Breast epithelium (tissue), 4 donors: ENCODE results near the gene MCTP2. TPM values are rescaled to one million over a fixed set of nuclear protein-coding genes. Genes with fewer than 3 reads are reported as not detected.

Experiments used
- DNase-seq, 2 donors: peaks; one replicate each; pipeline ENCODE4 v3.0.0-alpha.2; 2019; ENCODE audit warnings: low spot score in 2 of 2
- H3K27ac ChIP-seq, 2 donors: fragments of 200-600 bp; sonication (generic) in 1 of 2; one replicate each; pipeline ENCODE4 v1.5.1; 2016 to 2019; ENCODE audit warnings: mild to moderate bottlenecking in 1 of 2
- H3K27me3 ChIP-seq, 2 donors: fragments of 200-600 bp; sonication (generic) in 1 of 2; one replicate each; pipeline versions ENCODE4 v1.5.1 to v1.6.0; 2017 to 2019; ENCODE audit warnings: control low read depth in 1 of 2, mild to moderate bottlenecking in 1 of 2
- H3K36me3 ChIP-seq: fragments of 200-600 bp; one replicate; pipeline ENCODE4 v1.5.1; 2019
- H3K4me1 ChIP-seq, 2 donors: fragments of 200-600 bp; sonication (generic); one replicate each; pipeline ENCODE4 v1.5.1; 2016 to 2019; ENCODE audit warnings: control low read depth in 1 of 2
- H3K4me3 ChIP-seq, 3 donors: fragments of 200-600 bp; sonication (generic); 1 replicate in 2 of 3; 2 replicates in 1 of 3; pipeline ENCODE4 v1.5.1; 2016 to 2019; ENCODE audit warnings: mild to moderate bottlenecking in 3 of 3, moderate library complexity in 2 of 3
- H3K9me3 ChIP-seq, 2 donors: fragments of 200-600 bp; sonication (generic) in 1 of 2; one replicate each; pipeline ENCODE4 v1.5.1; 2016 to 2019; ENCODE audit warnings: control low read depth in 1 of 2
- POLR2A ChIP-seq: fragments of 450-650 bp; IDR thresholded peaks from one replicate; pipeline ENCODE4 v1.6.1; 2016; ENCODE audit warnings: antibody characterized with exemption, mild to moderate bottlenecking, moderate library complexity
- POLR2AphosphoS5 ChIP-seq, 3 donors: sonication (generic); formaldehyde crosslinking; IDR thresholded peaks; one replicate each; pipeline ENCODE4 v1.6.1; 2017; ENCODE audit warnings: antibody characterized with exemption in 3 of 3
- intact Hi-C: fragments of 100-400 bp; cut with DNase I; formaldehyde crosslinking; loops from one replicate; pipeline ENCODE4 v1.15.1; 2023; ENCODE audit warnings: low total_unique reads
- total RNA-seq, 3 donors: library from RNA; depleted of rRNA; stranded (reverse); fragments of >200 nt; gene quantifications; one replicate each; pipeline ENCODE4 v1.1.0, GENCODE V29; 2016
- TF ChIP-seq, protein P1 (sequence below), 3 donors: fragments of 450-650 bp; IDR thresholded peaks; one replicate each; pipeline ENCODE4 v1.5.1; 2016 to 2017; ENCODE audit warnings: antibody characterized with exemption in 3 of 3, mild to moderate bottlenecking in 3 of 3, moderate library complexity in 3 of 3

MCTP2 gene
- total RNA-seq, 3 donors from 2014 or later = 6.4 to 46.2 (median 25.9) TPM

- H3K27me3 ChIP-seq = no peaks in the 10 kb centered on the region
- intact Hi-C loops = no loop called here
- H3K4me3 ChIP-seq = no peak overlapping the region
- no peak for TF ChIP-seq POLR2AphosphoS5 (IDR thresholded peaks at IDR 0.05)
- TF ChIP-seq POLR2A = no peak
- TF ChIP-seq, protein P1, sequence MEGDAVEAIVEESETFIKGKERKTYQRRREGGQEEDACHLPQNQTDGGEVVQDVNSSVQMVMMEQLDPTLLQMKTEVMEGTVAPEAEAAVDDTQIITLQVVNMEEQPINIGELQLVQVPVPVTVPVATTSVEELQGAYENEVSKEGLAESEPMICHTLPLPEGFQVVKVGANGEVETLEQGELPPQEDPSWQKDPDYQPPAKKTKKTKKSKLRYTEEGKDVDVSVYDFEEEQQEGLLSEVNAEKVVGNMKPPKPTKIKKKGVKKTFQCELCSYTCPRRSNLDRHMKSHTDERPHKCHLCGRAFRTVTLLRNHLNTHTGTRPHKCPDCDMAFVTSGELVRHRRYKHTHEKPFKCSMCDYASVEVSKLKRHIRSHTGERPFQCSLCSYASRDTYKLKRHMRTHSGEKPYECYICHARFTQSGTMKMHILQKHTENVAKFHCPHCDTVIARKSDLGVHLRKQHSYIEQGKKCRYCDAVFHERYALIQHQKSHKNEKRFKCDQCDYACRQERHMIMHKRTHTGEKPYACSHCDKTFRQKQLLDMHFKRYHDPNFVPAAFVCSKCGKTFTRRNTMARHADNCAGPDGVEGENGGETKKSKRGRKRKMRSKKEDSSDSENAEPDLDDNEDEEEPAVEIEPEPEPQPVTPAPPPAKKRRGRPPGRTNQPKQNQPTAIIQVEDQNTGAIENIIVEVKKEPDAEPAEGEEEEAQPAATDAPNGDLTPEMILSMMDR (IDR thresholded peaks at IDR 0.05) = no peak
- no peak overlapping the region for H3K27ac ChIP-seq
- no peaks in the 10 kb centered on the region for H3K4me1 ChIP-seq
- H3K36me3 ChIP-seq = no peaks in the 10 kb centered on the region
- no peak for DNase-seq
- no peaks in the 10 kb centered on the region for H3K9me3 ChIP-seq
Observed at GRCh38 chr15:94297558-94297957, 66.2 kb downstream of the MCTP2 start.

DNA sequence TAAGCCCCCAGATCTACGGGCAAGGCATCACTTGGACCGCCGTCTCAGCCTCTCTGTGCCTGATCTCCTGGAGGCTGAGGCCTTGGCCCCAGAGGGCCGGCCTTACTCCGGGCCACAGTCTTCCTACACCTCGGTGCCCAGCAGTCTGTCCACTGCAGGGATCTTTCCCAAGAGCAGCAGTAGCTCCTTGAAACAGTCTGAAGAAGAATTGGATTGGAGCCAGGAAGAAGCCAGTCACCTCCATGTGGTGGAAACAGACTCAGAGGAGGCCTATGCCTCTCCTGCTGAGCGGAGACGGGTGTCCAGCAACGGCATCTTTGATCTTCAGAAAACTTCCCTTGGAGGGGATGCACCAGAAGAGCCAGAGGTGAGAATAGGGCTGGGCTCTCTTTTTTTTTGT is 67.0 kb downstream of the MCTP2 start:
- intact Hi-C loops = no loop called here
- no peak overlapping the region for H3K4me3 ChIP-seq
- TF ChIP-seq POLR2A (no peak), POLR2AphosphoS5 (IDR thresholded peaks at IDR 0.05) (no peak)
- TF ChIP-seq, protein P1 (IDR thresholded peaks at IDR 0.05) = no peak
- H3K36me3 ChIP-seq = no peaks in the 10 kb centered on the region
- no peaks in the 10 kb centered on the region for H3K4me1 ChIP-seq
- H3K27ac ChIP-seq = no peak overlapping the region
- H3K9me3 ChIP-seq = no peaks in the 10 kb centered on the region
- H3K27me3 ChIP-seq = no peaks in the 10 kb centered on the region
- DNase-seq = no peak

GRCh38 chr15:94300612-94301011 is 69.3 kb downstream of the MCTP2 start:
- H3K27ac ChIP-seq = no peak overlapping the region
- DNase-seq = no peak
- no peak overlapping the region for H3K4me3 ChIP-seq
- TF ChIP-seq POLR2AphosphoS5 (IDR thresholded peaks at IDR 0.05) (no peak), POLR2A (no peak)
- TF ChIP-seq, protein P1 (IDR thresholded peaks at IDR 0.05) = no peak
- no peaks in the 10 kb centered on the region for H3K27me3 ChIP-seq
- intact Hi-C loops = no loop called here
- H3K36me3 ChIP-seq = no peaks in the 10 kb centered on the region
- no peaks in the 10 kb centered on the region for H3K4me1 ChIP-seq
- H3K9me3 ChIP-seq = no peaks in the 10 kb centered on the region

DNA sequence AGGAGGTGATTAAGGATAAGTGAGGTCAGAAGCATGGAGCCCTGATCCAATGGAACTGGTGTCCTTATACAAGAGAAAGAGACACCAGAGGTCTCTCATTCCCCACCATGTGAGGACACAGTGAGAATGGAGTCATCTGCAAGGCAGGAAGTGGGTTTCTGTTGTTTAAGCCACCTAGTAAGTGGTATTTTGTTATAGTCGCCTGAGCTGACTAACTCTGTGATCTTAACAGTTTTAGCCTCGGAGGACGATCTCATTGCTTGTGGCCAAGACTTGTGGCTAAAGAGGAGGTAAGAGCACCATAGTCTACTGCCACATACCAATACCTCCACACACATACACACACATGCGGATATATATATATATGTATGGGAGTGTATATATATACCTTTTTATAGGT is 73.8 kb downstream of the MCTP2 start:
- no peak for DNase-seq
- H3K9me3 ChIP-seq = no peaks in the 10 kb centered on the region
- TF ChIP-seq, protein P1 (IDR thresholded peaks at IDR 0.05) = no peak
- no peak for TF ChIP-seq POLR2A
- no peak for TF ChIP-seq POLR2AphosphoS5 (IDR thresholded peaks at IDR 0.05)
- no peak overlapping the region for H3K27ac ChIP-seq
- no peaks in the 10 kb centered on the region for H3K36me3 ChIP-seq
- H3K27me3 ChIP-seq = no peaks in the 10 kb centered on the region
- no peak overlapping the region for H3K4me3 ChIP-seq
- no peaks in the 10 kb centered on the region for H3K4me1 ChIP-seq
- intact Hi-C loops = no loop called here

DNA sequence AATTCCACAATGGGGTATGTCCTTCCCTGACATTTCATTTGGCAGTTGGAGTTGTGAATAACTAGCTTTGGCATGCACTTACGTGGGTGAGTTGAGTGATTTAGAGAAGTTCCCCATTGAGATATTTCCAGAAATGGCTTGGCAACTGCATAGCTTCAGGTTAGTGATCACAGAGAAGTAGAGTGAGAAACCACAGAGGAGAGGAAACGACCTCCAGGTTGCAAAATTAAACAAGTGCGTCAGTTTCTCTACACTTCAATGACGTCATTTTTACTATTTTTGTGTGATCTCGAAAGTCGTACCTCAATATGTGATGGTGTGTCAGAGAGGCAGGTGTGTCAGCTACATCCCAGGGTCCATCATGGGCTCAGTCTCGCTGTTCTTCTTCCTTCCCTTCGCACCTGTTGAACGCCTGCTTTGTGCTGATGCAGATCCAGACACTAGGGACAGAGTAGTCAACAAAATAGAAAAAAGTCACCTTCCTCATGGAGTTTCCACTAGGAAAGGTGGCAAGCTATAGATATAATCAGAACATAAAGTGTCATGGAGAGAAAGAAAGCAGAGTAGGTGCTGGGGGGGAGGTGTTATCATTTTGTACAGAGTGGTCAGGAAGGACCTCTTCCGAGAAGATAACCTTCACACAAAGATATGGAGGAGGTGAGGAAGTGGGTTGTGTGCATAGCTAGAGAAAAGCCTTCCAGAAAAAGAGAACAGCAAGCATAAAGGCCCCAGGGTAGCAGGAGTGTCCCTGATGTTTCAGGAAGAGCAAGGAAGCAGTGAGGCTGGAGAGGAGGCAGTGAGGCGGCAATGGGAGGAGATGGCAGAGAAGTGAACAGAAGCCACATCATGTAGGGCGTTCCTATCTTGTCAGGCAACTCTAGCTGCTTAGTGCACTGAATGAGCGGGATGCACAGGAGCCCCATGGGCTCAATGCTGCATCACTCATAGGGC is 75.6 kb downstream of the MCTP2 start:
- TF ChIP-seq, protein P1 (IDR thresholded peaks at IDR 0.05) = no peak
- no peak for TF ChIP-seq POLR2AphosphoS5 (IDR thresholded peaks at IDR 0.05)
- no peak for TF ChIP-seq POLR2A
- intact Hi-C loops = no loop called here
- no peaks in the 10 kb centered on the region for H3K4me1 ChIP-seq
- no peaks in the 10 kb centered on the region for H3K9me3 ChIP-seq
- H3K4me3 ChIP-seq = no peak overlapping the region
- H3K36me3 ChIP-seq = no peaks in the 10 kb centered on the region
- H3K27ac ChIP-seq = no peak overlapping the region
- no peak for DNase-seq
- no peaks in the 10 kb centered on the region for H3K27me3 ChIP-seq
